Breast epithelium (tissue), 3 donors: ENCODE measurements around the gene PNPLA1.

Experiments
- POLR2A ChIP-seq: fragments of 450-650 bp; IDR thresholded peaks from one replicate; pipeline ENCODE4 v1.6.1; 2016; ENCODE audit warnings: antibody characterized with exemption, mild to moderate bottlenecking, moderate library complexity
- TF ChIP-seq, protein P1 (sequence below), 3 donors: fragments of 450-650 bp; IDR thresholded peaks; one replicate each; pipeline ENCODE4 v1.5.1; 2016 to 2017; ENCODE audit warnings: antibody characterized with exemption in 3 of 3, mild to moderate bottlenecking in 3 of 3, moderate library complexity in 3 of 3

DNA sequence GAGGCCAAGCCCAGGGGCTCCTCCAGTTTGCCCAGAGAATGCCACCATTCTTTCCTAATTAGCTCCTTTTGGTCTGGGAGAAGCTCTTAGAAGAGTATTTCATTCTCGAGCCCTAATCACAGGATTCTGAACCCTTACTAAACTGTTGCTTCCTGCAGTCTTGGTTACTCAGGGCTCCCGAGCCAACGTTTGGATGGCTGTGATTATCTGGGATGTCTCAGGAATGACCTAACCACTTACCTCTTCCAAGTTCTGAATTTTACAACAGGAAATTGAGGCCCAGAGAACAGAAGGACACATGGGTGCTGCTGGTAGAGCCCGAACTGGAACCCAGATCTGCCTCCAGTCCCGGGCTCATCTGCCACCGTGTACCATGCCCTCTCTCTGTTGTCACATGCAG lies 22.2 kb upstream of the PNPLA1 start:
- no peak for TF ChIP-seq POLR2A
- TF ChIP-seq, protein P1, sequence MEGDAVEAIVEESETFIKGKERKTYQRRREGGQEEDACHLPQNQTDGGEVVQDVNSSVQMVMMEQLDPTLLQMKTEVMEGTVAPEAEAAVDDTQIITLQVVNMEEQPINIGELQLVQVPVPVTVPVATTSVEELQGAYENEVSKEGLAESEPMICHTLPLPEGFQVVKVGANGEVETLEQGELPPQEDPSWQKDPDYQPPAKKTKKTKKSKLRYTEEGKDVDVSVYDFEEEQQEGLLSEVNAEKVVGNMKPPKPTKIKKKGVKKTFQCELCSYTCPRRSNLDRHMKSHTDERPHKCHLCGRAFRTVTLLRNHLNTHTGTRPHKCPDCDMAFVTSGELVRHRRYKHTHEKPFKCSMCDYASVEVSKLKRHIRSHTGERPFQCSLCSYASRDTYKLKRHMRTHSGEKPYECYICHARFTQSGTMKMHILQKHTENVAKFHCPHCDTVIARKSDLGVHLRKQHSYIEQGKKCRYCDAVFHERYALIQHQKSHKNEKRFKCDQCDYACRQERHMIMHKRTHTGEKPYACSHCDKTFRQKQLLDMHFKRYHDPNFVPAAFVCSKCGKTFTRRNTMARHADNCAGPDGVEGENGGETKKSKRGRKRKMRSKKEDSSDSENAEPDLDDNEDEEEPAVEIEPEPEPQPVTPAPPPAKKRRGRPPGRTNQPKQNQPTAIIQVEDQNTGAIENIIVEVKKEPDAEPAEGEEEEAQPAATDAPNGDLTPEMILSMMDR (IDR thresholded peaks at IDR 0.05), result no peak
